Measurements from ENCODE around the gene OXER1. TPM values are rescaled to one million over a fixed set of nuclear protein-coding genes. Genes with fewer than 3 reads are reported as not detected.

Gene OXER1
- total and polyA plus RNA-seq, 4 donors, result 2.2 to 8.1 (median 6.7) TPM

DNA sequence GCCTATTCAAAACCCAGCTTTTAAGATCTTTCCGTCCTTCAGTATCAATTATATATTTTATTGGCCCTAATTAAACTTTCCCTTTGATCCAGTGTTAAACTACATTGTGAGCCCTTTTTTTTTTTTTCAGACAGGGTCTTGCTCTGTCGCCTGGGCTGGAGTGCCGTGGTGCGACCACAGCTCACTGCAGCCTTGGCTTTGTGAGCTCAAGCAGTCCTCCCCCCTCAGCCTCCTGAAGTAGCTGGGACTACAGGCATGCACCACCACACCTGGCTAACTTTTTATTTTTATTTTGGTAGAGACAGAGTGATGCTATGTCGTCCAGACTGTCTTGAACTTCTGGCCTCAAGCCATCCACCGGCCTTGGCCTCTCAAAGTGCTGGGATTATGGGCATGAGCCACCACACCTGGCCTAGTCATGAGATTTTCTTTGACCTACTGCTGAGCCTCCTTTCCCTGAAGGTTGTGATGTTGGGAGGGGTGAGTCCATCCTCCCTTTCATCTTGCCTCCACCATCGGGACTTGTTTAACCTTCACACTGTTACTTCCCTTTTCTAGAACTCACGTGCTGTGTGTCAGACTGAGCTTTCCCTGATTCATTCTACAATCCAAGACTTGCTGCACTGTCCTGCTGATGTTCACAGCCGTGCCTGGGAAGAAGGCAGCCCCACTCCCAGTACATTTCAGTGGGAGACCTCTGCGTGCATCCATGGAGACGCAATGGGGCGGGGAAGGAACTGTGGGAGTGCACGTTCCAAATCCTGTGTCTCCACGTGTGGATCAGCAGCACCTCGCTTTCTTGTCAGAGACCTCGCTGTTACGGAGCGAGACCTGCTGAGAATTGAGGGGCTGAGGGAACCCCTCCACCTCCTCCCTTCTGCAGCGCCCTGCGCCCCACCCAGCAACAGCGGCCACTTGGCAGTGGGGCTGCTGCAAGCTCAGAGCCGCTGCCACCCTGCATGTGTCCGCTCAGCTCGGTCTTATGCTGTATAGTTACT is 10.8 kb downstream of the OXER1 start:
- Histone ChIP-seq H3K9ac (ENCODE audit: low read depth in 1 of 2, low read length in 2 of 2) (no peak overlapping the region), H3K9me3 (ENCODE audit: control insufficient read depth in 4 of 4, low read length in 3 of 4) (no peaks in the 10 kb centered on the region), H3K36me3 (ENCODE audit: control insufficient read depth in 4 of 4, insufficient read depth in 3 of 4, low read depth in 1 of 4, low read length in 3 of 4) (no peaks in the 10 kb centered on the region), H3K27ac (ENCODE audit: low read depth in 1 of 2, low read length in 2 of 2) (peak overlapping the region in 1 of 2 donors; percentile 55), H3K27me3 (ENCODE audit: control insufficient read depth in 4 of 4, insufficient read depth in 4 of 4, low read length in 3 of 4) (no peaks in the 10 kb centered on the region), H3K4me1 (ENCODE audit: control insufficient read depth in 4 of 4, insufficient read depth in 4 of 4, low read length in 3 of 4) (peaks cover 3 to 23% (median 13%) of the 10 kb centered on the region in 4 donors), H3K4me3 (ENCODE audit: low read depth in 1 of 3, low read length in 3 of 3) (no peak overlapping the region)
- TF ChIP-seq FOXA1 (IDR thresholded peaks at IDR 0.05) (no peak), RAD21 (IDR thresholded peaks at IDR 0.05) (no peak), NR2F2 (IDR thresholded peaks at IDR 0.05) (no peak), HNF4A (conservative IDR thresholded peaks at IDR 0.05) (no peak), SP1 (IDR thresholded peaks at IDR 0.05) (no peak), GABPA (IDR thresholded peaks at IDR 0.05 in 1 of 2, conservative IDR thresholded peaks at IDR 0.05 in 1 of 2) (no peak), HNF4G (IDR thresholded peaks at IDR 0.05) (no peak), FOXA2 (IDR thresholded peaks at IDR 0.05) (no peak), TAF1 (conservative IDR thresholded peaks at IDR 0.05) (no peak), YY1 (IDR thresholded peaks at IDR 0.05) (no peak), EGR1 (IDR thresholded peaks at IDR 0.05; ENCODE audit: low read depth in 2 of 2) (no peak), JUND (IDR thresholded peaks at IDR 0.05) (no peak), RXRA (IDR thresholded peaks at IDR 0.05) (no peak)
- TF ChIP-seq, protein P1, sequence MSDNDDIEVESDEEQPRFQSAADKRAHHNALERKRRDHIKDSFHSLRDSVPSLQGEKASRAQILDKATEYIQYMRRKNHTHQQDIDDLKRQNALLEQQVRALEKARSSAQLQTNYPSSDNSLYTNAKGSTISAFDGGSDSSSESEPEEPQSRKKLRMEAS (IDR thresholded peaks at IDR 0.05), result no peak
- TF ChIP-seq, protein P2, sequence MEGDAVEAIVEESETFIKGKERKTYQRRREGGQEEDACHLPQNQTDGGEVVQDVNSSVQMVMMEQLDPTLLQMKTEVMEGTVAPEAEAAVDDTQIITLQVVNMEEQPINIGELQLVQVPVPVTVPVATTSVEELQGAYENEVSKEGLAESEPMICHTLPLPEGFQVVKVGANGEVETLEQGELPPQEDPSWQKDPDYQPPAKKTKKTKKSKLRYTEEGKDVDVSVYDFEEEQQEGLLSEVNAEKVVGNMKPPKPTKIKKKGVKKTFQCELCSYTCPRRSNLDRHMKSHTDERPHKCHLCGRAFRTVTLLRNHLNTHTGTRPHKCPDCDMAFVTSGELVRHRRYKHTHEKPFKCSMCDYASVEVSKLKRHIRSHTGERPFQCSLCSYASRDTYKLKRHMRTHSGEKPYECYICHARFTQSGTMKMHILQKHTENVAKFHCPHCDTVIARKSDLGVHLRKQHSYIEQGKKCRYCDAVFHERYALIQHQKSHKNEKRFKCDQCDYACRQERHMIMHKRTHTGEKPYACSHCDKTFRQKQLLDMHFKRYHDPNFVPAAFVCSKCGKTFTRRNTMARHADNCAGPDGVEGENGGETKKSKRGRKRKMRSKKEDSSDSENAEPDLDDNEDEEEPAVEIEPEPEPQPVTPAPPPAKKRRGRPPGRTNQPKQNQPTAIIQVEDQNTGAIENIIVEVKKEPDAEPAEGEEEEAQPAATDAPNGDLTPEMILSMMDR (IDR thresholded peaks at IDR 0.05; ENCODE audit: low read depth, low read length, missing input control), result no peak
- TF ChIP-seq, protein P3, sequence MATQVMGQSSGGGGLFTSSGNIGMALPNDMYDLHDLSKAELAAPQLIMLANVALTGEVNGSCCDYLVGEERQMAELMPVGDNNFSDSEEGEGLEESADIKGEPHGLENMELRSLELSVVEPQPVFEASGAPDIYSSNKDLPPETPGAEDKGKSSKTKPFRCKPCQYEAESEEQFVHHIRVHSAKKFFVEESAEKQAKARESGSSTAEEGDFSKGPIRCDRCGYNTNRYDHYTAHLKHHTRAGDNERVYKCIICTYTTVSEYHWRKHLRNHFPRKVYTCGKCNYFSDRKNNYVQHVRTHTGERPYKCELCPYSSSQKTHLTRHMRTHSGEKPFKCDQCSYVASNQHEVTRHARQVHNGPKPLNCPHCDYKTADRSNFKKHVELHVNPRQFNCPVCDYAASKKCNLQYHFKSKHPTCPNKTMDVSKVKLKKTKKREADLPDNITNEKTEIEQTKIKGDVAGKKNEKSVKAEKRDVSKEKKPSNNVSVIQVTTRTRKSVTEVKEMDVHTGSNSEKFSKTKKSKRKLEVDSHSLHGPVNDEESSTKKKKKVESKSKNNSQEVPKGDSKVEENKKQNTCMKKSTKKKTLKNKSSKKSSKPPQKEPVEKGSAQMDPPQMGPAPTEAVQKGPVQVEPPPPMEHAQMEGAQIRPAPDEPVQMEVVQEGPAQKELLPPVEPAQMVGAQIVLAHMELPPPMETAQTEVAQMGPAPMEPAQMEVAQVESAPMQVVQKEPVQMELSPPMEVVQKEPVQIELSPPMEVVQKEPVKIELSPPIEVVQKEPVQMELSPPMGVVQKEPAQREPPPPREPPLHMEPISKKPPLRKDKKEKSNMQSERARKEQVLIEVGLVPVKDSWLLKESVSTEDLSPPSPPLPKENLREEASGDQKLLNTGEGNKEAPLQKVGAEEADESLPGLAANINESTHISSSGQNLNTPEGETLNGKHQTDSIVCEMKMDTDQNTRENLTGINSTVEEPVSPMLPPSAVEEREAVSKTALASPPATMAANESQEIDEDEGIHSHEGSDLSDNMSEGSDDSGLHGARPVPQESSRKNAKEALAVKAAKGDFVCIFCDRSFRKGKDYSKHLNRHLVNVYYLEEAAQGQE (IDR thresholded peaks at IDR 0.05), result no peak
- TF ChIP-seq, protein P4, sequence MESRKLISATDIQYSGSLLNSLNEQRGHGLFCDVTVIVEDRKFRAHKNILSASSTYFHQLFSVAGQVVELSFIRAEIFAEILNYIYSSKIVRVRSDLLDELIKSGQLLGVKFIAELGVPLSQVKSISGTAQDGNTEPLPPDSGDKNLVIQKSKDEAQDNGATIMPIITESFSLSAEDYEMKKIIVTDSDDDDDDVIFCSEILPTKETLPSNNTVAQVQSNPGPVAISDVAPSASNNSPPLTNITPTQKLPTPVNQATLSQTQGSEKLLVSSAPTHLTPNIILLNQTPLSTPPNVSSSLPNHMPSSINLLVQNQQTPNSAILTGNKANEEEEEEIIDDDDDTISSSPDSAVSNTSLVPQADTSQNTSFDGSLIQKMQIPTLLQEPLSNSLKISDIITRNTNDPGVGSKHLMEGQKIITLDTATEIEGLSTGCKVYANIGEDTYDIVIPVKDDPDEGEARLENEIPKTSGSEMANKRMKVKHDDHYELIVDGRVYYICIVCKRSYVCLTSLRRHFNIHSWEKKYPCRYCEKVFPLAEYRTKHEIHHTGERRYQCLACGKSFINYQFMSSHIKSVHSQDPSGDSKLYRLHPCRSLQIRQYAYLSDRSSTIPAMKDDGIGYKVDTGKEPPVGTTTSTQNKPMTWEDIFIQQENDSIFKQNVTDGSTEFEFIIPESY (IDR thresholded peaks at IDR 0.05), result no peak
- TF ChIP-seq, protein P5, sequence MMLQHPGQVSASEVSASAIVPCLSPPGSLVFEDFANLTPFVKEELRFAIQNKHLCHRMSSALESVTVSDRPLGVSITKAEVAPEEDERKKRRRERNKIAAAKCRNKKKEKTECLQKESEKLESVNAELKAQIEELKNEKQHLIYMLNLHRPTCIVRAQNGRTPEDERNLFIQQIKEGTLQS (IDR thresholded peaks at IDR 0.05), result no peak
- no peak for DNase-seq (ENCODE audit: low spot score)
- WGBS, result 93% methylated on average over 24 of the region's 24 CpGs

Data from liver (tissue), 9 donors.